A549 (cell line): ENCODE data around the gene CATSPER4.

Source experiments
- CTCF ChIP-seq: fragments of >200 bp; sonication (Bioruptor Twin); formaldehyde crosslinking; IDR thresholded peaks from 3 replicates; pipeline ENCODE4 v1.5.1; 2016
- POLR2A ChIP-seq: IDR thresholded peaks from 2 replicates; pipeline ENCODE4 v1.6.1; 2012; ENCODE audit warnings: mild to moderate bottlenecking, low read length
- SMC3 ChIP-seq: fragments of >200 bp; sonication (Bioruptor Twin); formaldehyde crosslinking; IDR thresholded peaks from 3 replicates; pipeline ENCODE4 v1.6.1; 2018; ENCODE audit warnings: inconsistent platforms

GRCh38 chr1:26145041-26145959, 45.1 kb upstream of the CATSPER4 start:
- peak; percentile 71 for TF ChIP-seq CTCF
- no peak for TF ChIP-seq POLR2A
- TF ChIP-seq SMC3: peak; percentile 86
